ENCODE data around the gene SOHLH1. TPM values are rescaled to one million over a fixed set of nuclear protein-coding genes. Genes with fewer than 3 reads are reported as not detected.

The SOHLH1 gene
- total and polyA plus RNA-seq, 2 of the 13 experiments (the other 11 are each of a cell fraction or from before 2014, with no cell fraction given) = 0.15 TPM

GRCh38 chr9:135693265-135693664 lies 6.0 kb downstream of the SOHLH1 start:
- POLR2A ChIA-PET = no interaction called here
- ATAC-seq (no peak), FAIRE-seq (no peak), DNase-seq (ENCODE audit: low spot score) (no peak)
- Histone ChIP-seq H3K4me3 (replicated peaks in 1 of 3; ENCODE audit: insufficient read depth in 1 of 3, low read depth in 2 of 3, low read length in 3 of 3) (no peak overlapping the region), H3K79me2 (ENCODE audit: insufficient read depth, low read length) (no peaks in the 10 kb centered on the region), H3K4me1 (ENCODE audit: insufficient read depth, low read length) (no peaks in the 10 kb centered on the region), H2AFZ (ENCODE audit: low read length) (no peak overlapping the region), H3K27me3 (ENCODE audit: control insufficient read depth in 1 of 2, insufficient read depth in 2 of 2, low read length in 2 of 2) (peaks cover 29 to 93% of the 10 kb centered on the region in 2 experiments), H3K27ac (ENCODE audit: extremely low read length, insufficient read depth, low read length) (no peak overlapping the region), H3K9ac (ENCODE audit: insufficient read depth, low read depth, low read length) (no peak overlapping the region), H3K36me3 (replicated peaks in 1 of 2; ENCODE audit: control insufficient read depth in 1 of 2, insufficient read depth in 2 of 2, low read length in 2 of 2) (no peaks in the 10 kb centered on the region), H4K20me1 (ENCODE audit: insufficient read depth, low read length) (no peaks in the 10 kb centered on the region), H3K4me2 (ENCODE audit: low read depth, low read length) (no peak overlapping the region), H3K9me3 (ENCODE audit: low read length) (no peaks in the 10 kb centered on the region)
- TF ChIP-seq ZNF101 (CRISPR knock-in tag; IDR thresholded peaks at IDR 0.05; ENCODE audit: borderline replicate concordance, low read depth) (no peak), ZNF83 (CRISPR knock-in tag; IDR thresholded peaks at IDR 0.05; ENCODE audit: borderline replicate concordance) (no peak), REST (IDR thresholded peaks at IDR 0.05; ENCODE audit: borderline replicate concordance in 1 of 2, low read depth in 1 of 2, low read length in 2 of 2) (no peak), ZNF572 (CRISPR knock-in tag; IDR thresholded peaks at IDR 0.05) (no peak), PTBP1 (IDR thresholded peaks at IDR 0.05; ENCODE audit: low read depth, low read length, poor library complexity, severe bottlenecking) (no peak), CBX1 (IDR thresholded peaks at IDR 0.05; ENCODE audit: low read depth) (no peak), ZBTB44 (CRISPR knock-in tag; IDR thresholded peaks at IDR 0.05) (no peak), PLSCR1 (CRISPR knock-in tag; IDR thresholded peaks at IDR 0.05; ENCODE audit: borderline replicate concordance) (no peak), ZNF7 (CRISPR knock-in tag; IDR thresholded peaks at IDR 0.05) (no peak)
- 14% methylated on average over 6 of the region's 16 CpGs for WGBS (ENCODE audit: low lambda C conversion rate)
- in situ Hi-C loops (cut with HindIII; ENCODE audit: extremely low pct_ligation_motif_present, low pct_unique_long_range_greater_than_20kb) (no loop called here), intact Hi-C loops (cut with micrococcal nuclease; ENCODE audit: unreplicated experiment) (no loop called here)
- no TSS peak for BruUV-seq (replicated peaks)
- CTCF ChIA-PET (ENCODE audit: low intra/inter-chr PET ratio, low total read pairs) = no interaction called here

All from HepG2 (cell line).